Measurements from ENCODE around the gene NFILZ. TPM values are rescaled to one million over a fixed set of nuclear protein-coding genes. Genes with fewer than 3 reads are reported as not detected.

Gene NFILZ, protein sequence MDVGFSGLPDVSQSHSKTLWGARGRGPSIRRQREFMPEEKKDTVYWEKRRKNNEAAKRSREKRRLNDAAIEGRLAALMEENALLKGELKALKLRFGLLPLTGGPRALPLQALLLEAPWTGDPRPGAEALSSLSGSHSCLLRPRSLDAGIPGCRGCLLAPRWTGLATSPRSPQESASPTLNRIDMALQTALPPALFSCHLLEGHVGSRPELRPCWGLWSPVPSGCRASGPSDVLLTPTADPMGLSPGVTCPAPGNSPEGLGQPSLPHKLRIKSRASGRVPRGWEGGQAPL
- not detected in 2 replicates for total RNA-seq (ENCODE audit: low replicate concordance)
- long read RNA-seq = 0 reads

DNA sequence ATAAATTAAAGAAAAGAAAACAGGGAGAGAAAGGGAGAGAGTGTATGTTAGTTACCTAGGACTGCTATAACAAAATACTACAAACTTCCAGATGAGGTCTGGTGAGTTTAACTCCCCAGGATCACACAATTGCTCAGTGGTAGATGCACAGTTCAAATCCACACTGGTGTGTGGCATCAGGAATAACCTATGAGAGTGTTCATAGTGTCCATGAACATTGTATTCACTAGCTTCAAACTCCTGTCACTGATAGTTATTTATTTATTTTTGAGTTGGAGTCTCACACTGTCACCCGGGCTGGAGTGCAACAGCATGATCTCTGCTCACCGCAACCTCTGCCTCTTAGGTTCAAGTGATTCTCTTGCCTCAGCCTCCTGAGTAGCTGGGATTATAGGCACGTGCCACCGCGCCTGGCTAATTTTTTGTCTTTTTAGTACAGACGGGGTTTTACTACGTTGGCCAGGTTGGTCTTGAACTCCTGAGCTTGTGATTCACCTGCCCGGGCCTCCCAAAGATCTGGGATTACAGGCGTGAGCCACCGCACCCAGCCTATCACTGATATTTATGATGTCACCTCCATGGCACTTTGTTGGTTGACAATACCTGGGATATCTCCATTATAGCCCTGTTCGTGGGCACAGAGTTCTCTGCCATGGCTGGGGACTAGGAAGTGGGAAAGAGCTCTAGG is at the start of gene NFILZ:
Gene NFILZ (plus strand): TSS at position 638 of the 688 bp plus-strand sequence. CDS start 46,133 bp downstream, outside the sequence.
- Mint-ChIP-seq H3K4me3 (no peak within 1 kb of the TSS), H3K27ac (no peak within 1 kb of the TSS), H3K9me3 (no peaks in the 10 kb centered on the region), H3K27me3 (peaks cover 8% of the 10 kb centered on the region), H3K4me1 (ENCODE audit: unreplicated experiment) (no peaks in the 10 kb centered on the region), H3K36me3 (no peaks in the 10 kb centered on the region)
- DNase-seq (ENCODE audit: extremely low spot score, unreplicated experiment) = no peak
- TF ChIP-seq, protein P1, sequence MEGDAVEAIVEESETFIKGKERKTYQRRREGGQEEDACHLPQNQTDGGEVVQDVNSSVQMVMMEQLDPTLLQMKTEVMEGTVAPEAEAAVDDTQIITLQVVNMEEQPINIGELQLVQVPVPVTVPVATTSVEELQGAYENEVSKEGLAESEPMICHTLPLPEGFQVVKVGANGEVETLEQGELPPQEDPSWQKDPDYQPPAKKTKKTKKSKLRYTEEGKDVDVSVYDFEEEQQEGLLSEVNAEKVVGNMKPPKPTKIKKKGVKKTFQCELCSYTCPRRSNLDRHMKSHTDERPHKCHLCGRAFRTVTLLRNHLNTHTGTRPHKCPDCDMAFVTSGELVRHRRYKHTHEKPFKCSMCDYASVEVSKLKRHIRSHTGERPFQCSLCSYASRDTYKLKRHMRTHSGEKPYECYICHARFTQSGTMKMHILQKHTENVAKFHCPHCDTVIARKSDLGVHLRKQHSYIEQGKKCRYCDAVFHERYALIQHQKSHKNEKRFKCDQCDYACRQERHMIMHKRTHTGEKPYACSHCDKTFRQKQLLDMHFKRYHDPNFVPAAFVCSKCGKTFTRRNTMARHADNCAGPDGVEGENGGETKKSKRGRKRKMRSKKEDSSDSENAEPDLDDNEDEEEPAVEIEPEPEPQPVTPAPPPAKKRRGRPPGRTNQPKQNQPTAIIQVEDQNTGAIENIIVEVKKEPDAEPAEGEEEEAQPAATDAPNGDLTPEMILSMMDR (conservative IDR thresholded peaks at IDR 0.05) = no peak

DNA sequence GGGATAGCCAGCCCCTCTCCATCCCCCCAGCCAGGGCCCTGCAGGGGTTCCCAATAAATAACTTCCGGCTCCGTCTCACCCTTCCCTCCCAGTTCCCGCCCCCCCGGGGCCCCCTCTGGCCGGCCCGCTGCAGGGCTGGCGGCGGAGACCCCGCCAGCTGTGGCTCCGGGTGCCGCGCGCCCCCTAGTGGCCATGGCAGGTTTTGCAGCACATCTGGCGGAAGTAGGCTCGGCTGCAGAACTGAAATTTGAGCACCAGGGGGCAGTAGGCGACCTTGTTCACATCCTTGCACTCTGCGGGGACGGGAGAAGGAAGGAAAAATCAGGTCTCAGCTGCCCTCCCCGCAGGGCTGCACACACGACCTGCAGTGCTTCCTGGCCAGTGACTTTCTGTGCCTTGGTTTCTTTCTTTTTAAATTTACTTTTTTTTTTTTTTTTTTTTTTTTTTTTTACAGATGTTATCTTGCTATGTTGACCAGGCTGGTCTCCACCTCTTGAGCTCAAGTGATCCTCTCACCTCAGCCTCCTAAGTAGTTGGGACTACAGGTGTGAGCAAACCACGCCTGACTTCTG is 49.6 kb upstream of the NFILZ start:
- H3K4me3 Mint-ChIP-seq = no peak overlapping the region
- no peaks in the 10 kb centered on the region for H3K36me3 Mint-ChIP-seq
- peaks cover 5% of the 10 kb centered on the region for H3K4me1 Mint-ChIP-seq (ENCODE audit: unreplicated experiment)
- TF ChIP-seq, protein P1 (conservative IDR thresholded peaks at IDR 0.05) = peak; percentile 100
- H3K27me3 Mint-ChIP-seq = peaks cover 19% of the 10 kb centered on the region
- no peaks in the 10 kb centered on the region for H3K9me3 Mint-ChIP-seq
- DNase-seq (ENCODE audit: extremely low spot score, unreplicated experiment) = peak; percentile 87
- no peak overlapping the region for H3K27ac Mint-ChIP-seq

DNA sequence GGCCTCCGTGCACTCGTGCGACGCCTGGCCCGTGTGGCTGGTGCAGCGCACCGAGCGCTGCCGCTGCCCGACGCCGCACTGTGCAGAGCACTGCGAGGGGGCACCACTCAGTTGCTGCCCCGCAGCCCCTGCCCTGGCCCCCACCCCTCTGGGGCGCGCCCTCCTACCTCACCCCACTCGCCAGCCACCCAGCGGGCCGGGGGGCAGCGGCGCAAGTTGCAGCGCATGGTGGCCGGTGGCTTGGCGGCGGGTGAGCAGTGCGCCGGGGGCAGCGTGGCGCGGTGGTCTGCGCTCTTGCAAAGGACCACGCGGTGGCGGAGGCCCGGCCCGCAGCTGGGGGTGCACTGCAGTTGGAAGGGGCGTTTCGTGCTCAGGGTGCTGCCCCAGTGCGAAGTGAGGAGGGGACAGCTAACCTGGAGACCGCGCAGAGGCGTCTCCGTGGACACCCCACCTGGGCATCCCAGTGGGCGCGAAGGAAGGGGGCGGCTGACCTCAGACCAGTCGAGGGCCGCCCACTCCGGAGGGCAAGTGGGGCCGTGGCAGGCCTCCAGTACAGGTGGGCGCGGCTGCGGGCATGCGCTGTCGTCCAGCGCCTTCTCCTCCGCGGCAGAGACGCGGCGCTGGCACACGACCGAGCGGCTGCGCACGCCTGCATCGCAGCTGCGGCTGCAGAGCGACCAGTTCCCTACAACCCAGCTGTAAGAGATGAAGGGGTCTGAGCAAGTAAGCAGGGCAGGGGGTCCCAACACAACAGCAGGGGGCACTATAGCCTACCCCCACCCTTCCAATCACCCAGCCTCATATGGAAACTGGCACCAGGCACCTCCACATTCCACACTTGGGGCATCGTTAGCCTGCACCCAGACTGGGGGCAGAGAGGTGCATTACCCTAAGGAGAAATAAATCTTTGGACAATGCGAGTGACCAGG is 45.2 kb upstream of the NFILZ start:
- Mint-ChIP-seq H3K27ac (no peak overlapping the region), H3K9me3 (no peaks in the 10 kb centered on the region), H3K4me1 (ENCODE audit: unreplicated experiment) (no peaks in the 10 kb centered on the region), H3K27me3 (peaks cover 8% of the 10 kb centered on the region), H3K4me3 (no peak overlapping the region), H3K36me3 (no peaks in the 10 kb centered on the region)
- no peak for DNase-seq (ENCODE audit: extremely low spot score, unreplicated experiment)
- TF ChIP-seq, protein P1 (conservative IDR thresholded peaks at IDR 0.05) = no peak

DNA sequence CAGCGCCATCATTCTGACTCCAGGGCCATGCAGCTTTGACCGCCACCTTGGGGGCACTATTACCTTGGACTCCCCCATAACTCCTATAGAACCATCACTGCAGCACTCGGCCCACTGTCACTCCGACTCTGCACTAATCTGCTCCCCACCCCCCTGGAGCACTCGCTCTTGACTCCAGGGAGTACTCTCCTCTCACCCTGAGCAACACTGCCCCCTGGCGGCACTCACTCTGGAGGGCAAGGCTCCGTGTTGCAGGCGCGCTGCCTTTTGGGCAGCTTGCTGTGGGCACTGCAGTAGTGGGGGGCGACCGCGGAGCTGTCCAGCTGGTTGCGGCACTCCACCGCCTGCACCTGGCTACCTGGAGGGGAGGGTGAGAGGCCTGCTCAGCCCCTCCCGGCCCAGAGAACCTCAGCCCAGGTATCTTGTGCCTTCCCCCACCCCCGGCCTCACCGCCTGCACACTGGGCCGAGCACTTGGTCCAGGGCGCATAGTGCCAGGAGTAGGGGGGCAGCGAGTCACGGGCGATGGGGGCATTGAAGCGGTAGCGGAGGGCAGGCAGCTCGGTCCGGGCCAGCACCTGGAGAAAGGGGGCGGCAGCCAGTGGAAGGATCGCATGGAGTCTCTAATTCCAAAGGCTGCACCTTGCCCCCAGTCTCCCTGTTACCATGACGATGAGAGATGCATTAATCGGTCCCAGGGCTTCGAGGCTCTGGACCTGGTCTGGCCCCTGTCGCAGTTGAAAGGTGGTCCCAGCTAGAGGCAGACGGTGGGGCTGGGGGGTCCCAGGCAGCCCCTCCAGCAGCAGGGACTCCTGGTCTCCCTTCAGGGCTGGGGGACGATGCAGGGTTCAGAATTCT is 44.3 kb upstream of the NFILZ start:
- TF ChIP-seq, protein P1 (conservative IDR thresholded peaks at IDR 0.05) = peak; percentile 77
- peaks cover 13% of the 10 kb centered on the region for H3K27me3 Mint-ChIP-seq
- no peaks in the 10 kb centered on the region for H3K4me1 Mint-ChIP-seq (ENCODE audit: unreplicated experiment)
- H3K36me3 Mint-ChIP-seq = no peaks in the 10 kb centered on the region
- peak; percentile 80 for DNase-seq (ENCODE audit: extremely low spot score, unreplicated experiment)
- H3K4me3 Mint-ChIP-seq = no peak overlapping the region
- no peaks in the 10 kb centered on the region for H3K9me3 Mint-ChIP-seq
- no peak overlapping the region for H3K27ac Mint-ChIP-seq
